GM13977 (cell line): ENCODE data around the gene ZNF573.

ENCODE experiments used
- DNase-seq: peaks from one replicate; pipeline ENCODE4 v3.0.0; 2012; ENCODE audit warnings: low spot score
- CTCF ChIP-seq: IDR thresholded peaks from 2 replicates; pipeline ENCODE4 v1.5.1; 2012; ENCODE audit warnings: mild to moderate bottlenecking, control low read depth; ENCODE audit not compliant: insufficient read depth; ENCODE audit errors: extremely low read depth, missing control alignments
- in situ Hi-C: fragments of 300-500 bp; cut with MboI; formaldehyde crosslinking; loops from one replicate; pipeline ENCODE4 v1.12.0; 2022; ENCODE audit warnings: low sequenced_read_pairs, low pct_unique_long_range_greater_than_20kb, mixed read lengths, inconsistent platforms; ENCODE audit not compliant: unreplicated experiment

Gene ZNF573

DNA sequence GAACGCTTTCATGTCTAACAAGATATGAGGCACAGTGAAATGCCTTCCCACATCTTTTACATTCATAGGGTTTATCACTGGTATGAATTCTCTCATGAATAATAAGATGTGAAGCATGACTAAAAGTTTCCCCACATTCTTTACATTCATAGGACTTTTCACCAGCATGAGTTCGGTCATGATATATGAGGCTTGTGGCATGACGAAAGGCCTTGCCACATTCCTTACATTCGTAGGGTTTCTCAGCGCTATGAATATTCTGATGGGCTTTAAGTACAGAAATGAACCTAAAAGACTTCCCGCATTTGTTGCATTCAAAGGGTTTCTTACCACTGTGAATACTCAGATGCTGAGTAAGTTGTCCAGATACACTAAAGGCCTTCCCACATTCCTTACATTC lies 81.2 kb downstream of the ZNF573 start:
- in situ Hi-C loops: no loop called here

GRCh38 chr19:37695144-37695899 lies 84.1 kb downstream of the ZNF573 start:
- in situ Hi-C loops: no loop called here
- no peak for TF ChIP-seq CTCF
- no peak for DNase-seq

More for the DNA sequence above, 81.2 kb downstream of the ZNF573 start:
- DNase-seq: no peak
- no peak for TF ChIP-seq CTCF

- no peak for DNase-seq
- in situ Hi-C loops: no loop called here
- TF ChIP-seq CTCF: no peak
Measured at GRCh38 chr19:37692956-37693620, 86.3 kb downstream of the ZNF573 start.

- in situ Hi-C loops: no loop called here
- peak; percentile 69 for DNase-seq
- no peak for TF ChIP-seq CTCF
Measured at GRCh38 chr19:37691881-37692504, 87.4 kb downstream of the ZNF573 start.
